Brain microvascular endothelial cell (primary cell): ENCODE data around the gene LHFPL2.
A peak's percentile ranks its signal among the peaks of the same experiment; 100 is the strongest.

ENCODE experiments used
- DNase-seq: peaks from one replicate; pipeline ENCODE4 v3.0.0-alpha.2; 2020
- H3K27ac ChIP-seq: fragments of 250-450 bp; sonication (Bioruptor Pico); 2 replicates; pipeline ENCODE4 v1.5.1; 2020; ENCODE audit warnings: mild to moderate bottlenecking, moderate library complexity
- H3K27me3 ChIP-seq: fragments of 250-450 bp; sonication (Bioruptor Pico); replicated peaks from 2 replicates; pipeline ENCODE4 v1.5.1; 2020; ENCODE audit warnings: mild to moderate bottlenecking
- H3K36me3 ChIP-seq: fragments of 250-450 bp; sonication (Bioruptor Pico); replicated peaks from 2 replicates; pipeline ENCODE4 v1.5.1; 2020; ENCODE audit warnings: mild to moderate bottlenecking
- H3K4me3 ChIP-seq: 2 replicates; pipeline ENCODE4 v1.5.1; 2011; ENCODE audit warnings: low read depth, mild to moderate bottlenecking, control low read depth, low read length, moderate library complexity
- CTCF ChIP-seq: IDR thresholded peaks from 2 replicates; pipeline ENCODE4 v1.5.1; 2011; ENCODE audit warnings: low read depth, mild to moderate bottlenecking, moderate library complexity, low read length, control low read depth, inconsistent platforms; ENCODE audit errors: missing control alignments
- in situ Hi-C: cut with HindIII; loops from 2 replicates; pipeline ENCODE4 v1.10.0; 2017; ENCODE audit warnings: low sequenced_read_pairs, low pct_ligation_motif_present

Gene LHFPL2

GRCh38 chr5:78640662-78641474 is 7.7 kb downstream of the LHFPL2 start:
- peak overlapping the region; percentile 9 for H3K27ac ChIP-seq
- peaks cover 5% of the 10 kb centered on the region for H3K36me3 ChIP-seq
- no peak for DNase-seq
- no peak overlapping the region for H3K4me3 ChIP-seq
- TF ChIP-seq CTCF = no peak
- in situ Hi-C loops = loop anchor here (25.0 kb wide), 1 partner anchor 104 kb away; no protein-coding TSS in a partner anchor
- no peaks in the 10 kb centered on the region for H3K27me3 ChIP-seq

GRCh38 chr5:78639791-78640190 is 8.8 kb downstream of the LHFPL2 start:
- in situ Hi-C loops = loop anchor here (25.0 kb wide), 1 partner anchor 102 kb away; no protein-coding TSS in a partner anchor

GRCh38 chr5:78638973-78639669 is 9.5 kb downstream of the LHFPL2 start:
- in situ Hi-C loops = loop anchor here (25.0 kb wide), 1 partner anchor 102 kb away; no protein-coding TSS in a partner anchor
- TF ChIP-seq CTCF = no peak
- H3K27ac ChIP-seq = peak overlapping the region; percentile 51
- no peaks in the 10 kb centered on the region for H3K27me3 ChIP-seq
- H3K36me3 ChIP-seq = peaks cover 8% of the 10 kb centered on the region
- no peak for DNase-seq
- H3K4me3 ChIP-seq = no peak overlapping the region

More at GRCh38 chr5:78639791-78640190, 8.8 kb downstream of the LHFPL2 start:
- no peak overlapping the region for H3K27ac ChIP-seq
- no peak overlapping the region for H3K4me3 ChIP-seq
- DNase-seq = no peak
- H3K27me3 ChIP-seq = no peaks in the 10 kb centered on the region
- no peak for TF ChIP-seq CTCF
- H3K36me3 ChIP-seq = peaks cover 5% of the 10 kb centered on the region

GRCh38 chr5:78638423-78638822 is 10.1 kb downstream of the LHFPL2 start:
- no peak overlapping the region for H3K4me3 ChIP-seq
- H3K27ac ChIP-seq = peak overlapping the region; percentile 51
- peaks cover 8% of the 10 kb centered on the region for H3K36me3 ChIP-seq
- TF ChIP-seq CTCF = no peak
- H3K27me3 ChIP-seq = no peaks in the 10 kb centered on the region
- peak; percentile 84 for DNase-seq
- in situ Hi-C loops = loop anchor here (25.0 kb wide), 1 partner anchor 101 kb away; no protein-coding TSS in a partner anchor

- in situ Hi-C loops = loop anchor here (25.0 kb wide), 1 partner anchor 100 kb away; no protein-coding TSS in a partner anchor
- Histone ChIP-seq H3K27ac (peak overlapping the region; percentile 51), H3K27me3 (no peaks in the 10 kb centered on the region), H3K36me3 (peaks cover 17% of the 10 kb centered on the region), H3K4me3 (no peak overlapping the region)
- no peak for DNase-seq
- TF ChIP-seq CTCF = no peak
Observed at GRCh38 chr5:78637468-78637867, 11.1 kb downstream of the LHFPL2 start.
